DMS153 treated with DMSO at 0.1 percent for 48 hours (cell line): ENCODE results near the gene CFAP54.
"Not testable (repeated sequence)": the region's sequence is repeated elsewhere in the genome, so short reads cannot be mapped to it uniquely, and the experiment has no call there.

ENCODE experiments used
- DNase-seq: peaks from one replicate; lab custom pipeline; 2025; ENCODE audit not compliant: unreplicated experiment; lab: John Stamatoyannopoulos, UW

Gene CFAP54

GRCh38 chr12:96489392-96490056 lies at the start of gene CFAP54:
Gene CFAP54 (plus strand): TSS chr12:96489577. CDS start chr12:96489610, 33 bp downstream.
- peak; percentile 89 for DNase-seq

- DNase-seq = no peak
Observed at GRCh38 chr12:96441816-96442215, 47.6 kb upstream of the CFAP54 start.

GRCh38 chr12:96442906-96443305 lies 46.5 kb upstream of the CFAP54 start:
- DNase-seq = no peak

- DNase-seq = no peak
Observed at GRCh38 chr12:96444399-96444798, 45.0 kb upstream of the CFAP54 start.

- DNase-seq = no peak
Observed at GRCh38 chr12:96445691-96446583, 43.4 kb upstream of the CFAP54 start.

- DNase-seq = no peak
Observed at GRCh38 chr12:96447256-96447655, 42.1 kb upstream of the CFAP54 start.

- no peak for DNase-seq
Observed at GRCh38 chr12:96448300-96448699, 41.1 kb upstream of the CFAP54 start.

GRCh38 chr12:96452261-96452922 lies 37.0 kb upstream of the CFAP54 start:
- DNase-seq = no peak

- no peak for DNase-seq
Observed at GRCh38 chr12:96454396-96454795, 35.0 kb upstream of the CFAP54 start.

GRCh38 chr12:96456265-96456974 lies 33.0 kb upstream of the CFAP54 start:
- DNase-seq = no peak

GRCh38 chr12:96457191-96457930 lies 32.0 kb upstream of the CFAP54 start:
- no peak for DNase-seq

- DNase-seq = not testable (repeated sequence)
Observed at GRCh38 chr12:96459281-96459680, 30.1 kb upstream of the CFAP54 start.

GRCh38 chr12:96462571-96463280 lies 26.7 kb upstream of the CFAP54 start:
- no peak for DNase-seq

- DNase-seq = no peak
Observed at GRCh38 chr12:96465896-96466295, 23.5 kb upstream of the CFAP54 start.

GRCh38 chr12:96466939-96467751 lies 22.2 kb upstream of the CFAP54 start:
- DNase-seq = no peak

- no peak for DNase-seq
Observed at GRCh38 chr12:96471368-96472050, 17.9 kb upstream of the CFAP54 start.

- no peak for DNase-seq
Observed at GRCh38 chr12:96472384-96472783, 17.0 kb upstream of the CFAP54 start.

- no peak for DNase-seq
Observed at GRCh38 chr12:96473394-96474093, 15.8 kb upstream of the CFAP54 start.
